ENCODE measurements around the gene RAP1GAP2.
A peak's percentile ranks its signal among the peaks of the same experiment; 100 is the strongest.
"Not testable (repeated sequence)": the region's sequence is repeated elsewhere in the genome, so short reads cannot be mapped to it uniquely, and the experiment has no call there.

Gene RAP1GAP2
- total RNA-seq: 0.56 to 108 (median 5.7) reads per million in 3 experiments

- peak; percentile 84 for DNase-seq
These were observed at the start of gene RAP1GAP2 for GRCh38 chr17:2796164-2797125. Gene RAP1GAP2 (plus strand): TSS chr17:2796438. CDS start chr17:2796528, 90 bp downstream.

DNA sequence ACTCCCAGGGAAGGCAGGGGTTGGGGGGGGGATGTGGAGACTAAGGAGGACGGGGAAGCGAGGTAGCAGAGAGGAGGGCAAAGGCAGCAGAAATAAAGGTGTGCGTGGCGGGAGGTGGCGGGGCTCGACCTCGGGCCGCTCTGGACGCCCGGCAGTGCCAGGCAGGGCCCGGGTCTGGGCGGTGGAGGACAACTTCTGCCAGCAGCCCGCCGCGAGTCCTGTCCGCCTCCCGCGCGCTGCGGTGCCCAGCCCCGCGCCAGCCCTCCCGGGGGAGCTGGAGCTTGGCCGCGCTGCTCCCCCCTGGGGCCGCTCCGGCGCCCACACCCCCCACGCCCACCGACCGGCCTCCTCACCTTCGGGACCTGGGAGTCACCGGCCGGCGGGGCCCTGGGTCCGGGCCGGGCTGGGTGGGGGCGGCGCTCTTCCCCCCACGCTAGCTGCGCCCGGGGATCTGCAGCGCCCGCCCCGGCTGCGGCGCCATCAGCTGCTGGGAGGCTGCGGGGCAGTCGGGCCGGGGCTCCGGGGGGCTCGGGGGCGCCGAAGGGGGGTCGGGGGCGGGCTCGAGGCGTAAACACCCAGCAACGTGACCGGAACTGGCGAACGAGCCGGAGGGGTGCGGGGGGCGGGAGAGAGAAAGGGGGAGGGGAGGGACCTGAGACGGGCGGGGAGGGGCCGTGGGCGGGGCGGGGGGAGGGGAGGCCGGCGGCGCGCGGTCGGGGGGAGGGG, 47.0 kb upstream of the RAP1GAP2 start, which contains the start of gene CCDC92B:
Gene CCDC92B, minus strand, starts transcription at position 595 of the 726 bp plus-strand sequence. CDS start 14,507 bp downstream, outside the sequence.
- no peak for DNase-seq

DNA sequence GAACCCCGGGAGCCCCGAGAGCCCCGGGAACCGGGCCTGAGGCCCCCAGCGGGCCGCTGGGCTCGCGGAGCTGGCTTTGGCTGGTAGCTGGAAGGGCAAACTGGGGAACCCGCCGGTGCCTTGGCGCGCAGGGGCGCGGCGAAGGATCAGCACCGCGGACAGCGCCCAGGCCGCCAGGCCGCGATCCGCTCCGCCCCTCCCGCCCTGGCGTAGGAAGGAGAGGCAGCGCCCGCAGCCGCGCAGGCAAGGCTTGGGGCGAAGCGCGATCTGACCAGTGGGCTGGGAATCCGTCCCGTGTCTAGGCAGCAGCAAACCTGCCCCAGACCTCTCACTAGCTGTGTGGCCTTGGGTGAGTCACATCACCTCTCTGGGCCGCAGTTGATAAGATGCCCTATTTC, 46.5 kb upstream of the RAP1GAP2 start:
- peak; percentile 68 for DNase-seq

- DNase-seq: no peak
These were observed 45.5 kb upstream of the RAP1GAP2 start for GRCh38 chr17:2750721-2751120.

DNA sequence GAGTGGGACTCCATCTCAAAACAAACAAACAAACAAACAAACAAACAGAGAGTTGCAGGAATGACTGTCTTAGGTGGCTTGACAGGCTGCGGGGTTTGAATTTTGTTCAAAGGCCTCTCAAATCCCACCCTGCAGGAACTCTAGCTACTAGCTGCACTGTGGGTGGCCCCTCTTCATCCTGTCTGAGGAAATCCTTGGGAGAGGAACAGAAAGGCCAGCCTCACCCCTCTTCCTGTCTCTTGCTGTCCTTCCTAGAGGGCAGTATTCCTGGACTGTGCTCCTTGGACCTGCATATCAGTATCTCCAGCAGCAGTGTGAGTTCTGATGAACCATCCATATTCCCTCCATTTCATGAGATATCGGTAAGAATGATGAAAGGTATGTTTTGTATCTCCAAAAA, 44.7 kb upstream of the RAP1GAP2 start:
- no peak for DNase-seq

- no peak for DNase-seq
These were observed 40.1 kb upstream of the RAP1GAP2 start for GRCh38 chr17:2755891-2756724.

DNA sequence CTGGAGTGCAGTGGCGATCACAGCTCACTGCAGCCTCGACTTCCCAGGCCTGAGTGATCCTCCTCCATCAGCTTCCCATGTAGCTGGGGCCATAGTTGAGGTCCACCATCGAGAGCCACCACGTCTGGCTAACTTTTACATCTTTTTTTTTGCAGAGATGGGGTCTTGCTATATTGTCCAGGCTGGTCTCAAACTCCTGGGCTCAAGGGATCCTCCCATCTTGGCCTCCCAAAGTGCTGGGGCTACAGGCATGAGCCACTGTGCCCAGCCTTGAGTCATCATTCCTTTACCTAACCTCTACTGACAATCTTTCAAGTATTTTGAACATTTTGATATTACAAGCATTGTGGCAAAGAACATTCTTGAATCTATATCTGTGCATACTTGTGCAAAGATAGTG, 37.4 kb upstream of the RAP1GAP2 start:
- no peak for DNase-seq

DNA sequence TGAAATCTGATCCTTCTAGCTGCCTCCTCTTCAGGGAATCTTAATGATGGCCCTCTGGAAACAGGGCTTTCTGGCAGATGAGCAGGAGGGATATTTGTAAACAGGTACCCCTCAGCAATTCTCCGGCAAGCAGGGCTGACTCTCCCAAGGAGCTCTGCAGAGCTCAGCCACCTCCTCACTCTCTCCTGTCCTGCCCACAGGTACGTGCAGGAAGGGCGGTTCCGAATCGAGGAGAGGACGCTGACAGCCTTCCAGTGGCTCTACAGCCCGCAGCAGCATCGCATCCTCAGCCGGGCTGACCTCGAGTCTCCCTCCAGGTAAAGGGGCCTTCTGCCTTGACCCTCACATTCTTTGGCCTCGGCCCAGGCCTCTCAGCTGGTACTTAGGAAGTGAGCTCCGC, 26.1 kb upstream of the RAP1GAP2 start:
- DNase-seq: no peak

DNA sequence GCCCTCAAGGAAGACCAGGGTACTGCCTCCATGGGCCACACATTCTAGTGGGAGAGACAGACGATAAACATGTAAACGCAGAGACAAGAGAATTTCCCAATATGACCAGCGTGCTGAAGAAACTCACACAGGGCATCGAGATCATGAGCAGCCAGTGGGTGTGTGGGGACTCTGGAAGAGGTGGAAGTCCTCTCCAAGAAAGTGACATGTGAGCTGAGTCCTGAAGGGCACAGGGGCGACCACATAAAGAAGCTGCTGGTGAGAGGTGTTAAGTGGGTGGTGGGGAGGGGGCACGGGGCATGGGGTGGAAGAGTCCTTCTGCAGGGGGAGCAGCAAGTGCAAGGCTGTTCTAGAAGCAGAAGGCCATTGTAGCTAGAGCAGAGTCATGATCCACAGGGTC, 21.0 kb upstream of the RAP1GAP2 start:
- no peak for DNase-seq

DNA sequence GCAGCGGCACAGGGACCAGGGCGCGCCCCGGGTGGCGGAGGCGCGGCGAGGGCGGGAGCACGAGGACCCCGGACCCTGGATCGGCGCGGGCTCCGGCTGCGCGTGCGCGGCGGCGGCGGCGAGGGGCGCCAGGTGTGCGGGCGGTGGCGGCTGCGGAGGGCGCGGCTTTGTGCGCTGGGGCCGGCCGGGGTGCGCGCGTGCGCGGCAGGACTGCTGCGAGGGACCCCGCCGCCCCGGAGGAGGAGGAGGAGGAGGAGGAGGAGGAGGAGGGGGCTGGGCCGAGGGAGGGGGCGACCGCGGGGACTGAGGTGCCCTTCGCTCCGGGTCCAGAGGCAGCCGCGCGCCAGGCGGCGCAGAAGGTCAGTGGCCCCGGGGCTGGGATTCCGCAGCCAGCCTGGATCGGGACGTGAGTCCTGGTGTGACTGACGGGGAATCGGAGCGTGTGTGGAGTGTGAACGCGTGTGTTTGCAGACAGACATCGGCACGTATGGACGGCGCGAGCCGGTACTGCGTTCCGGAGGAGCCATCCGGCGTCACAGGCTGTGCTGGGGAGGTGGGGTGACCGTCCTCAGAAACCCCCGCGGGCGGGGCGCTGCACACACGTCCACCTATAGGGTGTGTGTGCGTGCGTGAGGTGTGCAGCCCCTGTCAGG, 19.5 kb upstream of the RAP1GAP2 start:
- DNase-seq: no peak

GRCh38 chr17:2777242-2777867, 18.9 kb upstream of the RAP1GAP2 start:
- no peak for DNase-seq

GRCh38 chr17:2778489-2778888, 17.7 kb upstream of the RAP1GAP2 start:
- no peak for DNase-seq

DNA sequence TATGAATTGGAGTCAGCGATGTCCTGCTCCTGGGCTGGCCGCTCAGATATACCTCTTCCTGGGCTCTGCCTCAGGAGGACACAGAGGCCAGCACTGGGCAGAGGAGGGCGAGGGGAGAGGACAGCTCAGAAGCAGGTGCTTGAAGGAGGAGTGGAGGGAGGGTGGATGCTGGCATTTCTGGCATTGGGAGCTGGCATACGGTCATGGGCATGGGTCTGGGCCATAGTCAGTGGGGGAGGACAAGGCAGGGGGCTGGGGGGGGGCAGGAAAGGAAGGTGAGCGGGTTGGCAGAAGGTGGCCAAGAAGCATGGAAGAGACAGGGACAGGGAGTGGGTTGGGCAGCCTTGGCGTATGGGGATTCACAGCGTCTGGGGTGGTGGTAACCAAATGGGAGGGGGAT, 16.7 kb upstream of the RAP1GAP2 start:
- no peak for DNase-seq

- no peak for DNase-seq
These were observed 16.0 kb upstream of the RAP1GAP2 start for GRCh38 chr17:2780256-2780655.

GRCh38 chr17:2780931-2781454, 15.2 kb upstream of the RAP1GAP2 start:
- DNase-seq: no peak

DNA sequence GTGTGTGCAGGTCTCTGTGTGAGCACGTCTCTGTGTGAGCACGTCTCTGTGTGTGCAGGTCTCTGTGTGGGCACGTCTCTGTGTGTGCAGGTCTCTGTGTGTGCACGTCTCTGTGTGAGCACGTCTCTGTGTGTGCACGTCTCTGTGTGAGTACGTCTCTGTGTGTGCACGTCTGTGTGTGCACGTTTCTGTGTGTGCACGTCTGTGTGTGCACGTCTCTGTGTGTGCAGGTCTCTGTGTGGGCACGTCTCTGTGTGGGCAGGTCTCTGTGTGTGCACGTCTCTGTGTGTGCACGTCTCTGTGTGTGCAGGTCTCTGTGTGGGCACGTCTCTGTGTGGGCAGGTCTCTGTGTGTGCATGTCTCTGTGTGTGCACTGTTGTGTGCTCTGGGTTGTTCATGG, 14.6 kb upstream of the RAP1GAP2 start:
- not testable (repeated sequence) for DNase-seq

DNA sequence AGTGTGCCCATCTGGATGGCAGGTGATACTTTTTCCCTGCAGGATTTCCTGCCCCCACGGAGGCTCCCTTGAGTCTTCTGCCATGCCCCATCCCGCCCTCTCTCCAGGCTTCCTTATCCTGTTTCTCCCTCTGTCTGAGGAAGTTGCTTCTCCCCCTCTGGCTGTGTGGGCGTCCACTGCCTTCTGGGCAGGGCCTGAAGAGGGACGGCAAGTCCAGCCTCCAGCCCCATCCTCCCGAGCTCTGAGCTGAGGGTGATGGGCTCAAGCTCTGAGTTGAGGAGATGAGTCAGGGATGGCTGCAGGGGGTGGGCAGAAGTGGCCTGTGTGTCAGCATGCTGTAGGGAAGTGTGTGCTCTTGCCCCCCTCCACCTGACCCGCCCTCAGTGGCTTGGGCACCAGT, 14.2 kb upstream of the RAP1GAP2 start:
- no peak for DNase-seq

- no peak for DNase-seq
These were observed 12.8 kb upstream of the RAP1GAP2 start for GRCh38 chr17:2783310-2784030.

DNA sequence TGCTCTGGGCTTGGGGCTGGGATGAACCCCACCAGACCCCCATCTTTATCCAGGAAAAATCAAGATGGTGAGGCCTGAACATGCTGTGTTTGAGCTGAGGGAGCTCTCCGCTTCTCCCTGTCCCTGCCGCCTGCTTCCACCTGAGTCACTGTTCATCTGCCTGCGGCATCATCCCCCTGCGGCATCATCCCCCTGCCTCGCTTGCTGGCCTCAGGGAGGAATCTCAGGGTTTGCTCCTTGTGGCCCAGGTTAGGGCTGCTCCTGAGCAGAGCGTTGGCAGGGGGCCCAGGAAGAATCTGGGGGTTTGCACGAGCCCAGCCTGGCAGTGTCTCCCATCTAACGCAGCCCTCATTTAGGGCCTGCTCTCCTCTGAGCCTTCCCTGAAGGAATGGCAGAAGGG, 11.4 kb upstream of the RAP1GAP2 start:
- DNase-seq: no peak

DNA sequence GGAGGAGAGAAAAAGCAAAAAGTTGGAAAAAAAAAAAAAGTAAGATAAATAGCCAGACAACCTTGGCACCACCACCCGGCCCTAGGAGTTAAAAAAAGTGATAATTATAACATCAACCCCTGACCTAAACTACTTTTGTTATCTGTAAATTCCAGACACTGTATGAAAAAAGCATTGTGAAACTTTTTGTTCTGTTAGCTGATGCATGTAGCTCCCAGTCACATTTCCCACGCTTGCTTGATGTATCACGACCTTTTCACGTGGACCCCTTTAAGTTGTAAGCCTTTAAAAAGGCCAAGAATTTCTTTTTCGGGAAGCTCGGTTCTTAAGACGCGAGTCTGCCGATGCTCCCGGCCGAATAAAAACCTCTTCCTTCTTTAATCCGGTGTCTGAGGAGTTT, 10.9 kb upstream of the RAP1GAP2 start:
- not testable (repeated sequence) for DNase-seq
